ENCODE results near the gene VENTX. TPM values are rescaled to one million over a fixed set of nuclear protein-coding genes. Genes with fewer than 3 reads are reported as not detected.

The VENTX gene
- total and polyA plus RNA-seq, 4 donors: 0.06 to 0.24 (median 0.14) TPM; not detected in 1

- Histone ChIP-seq H3K4me1 (ENCODE audit: control insufficient read depth, insufficient read depth, low read length) (peaks cover 3% of the 10 kb centered on the region), H3K27ac (ENCODE audit: low read depth, low read length) (no peak overlapping the region), H3K9me3 (ENCODE audit: control insufficient read depth, insufficient read depth, low read length) (no peaks in the 10 kb centered on the region), H3K36me3 (ENCODE audit: control insufficient read depth, insufficient read depth, low read length) (no peaks in the 10 kb centered on the region), H3K27me3 (ENCODE audit: control insufficient read depth, insufficient read depth, low read length) (peaks cover 5% of the 10 kb centered on the region), H3K4me3 (ENCODE audit: low read depth, low read length) (no peak overlapping the region)
- DNase-seq (ENCODE audit: low read depth in 4 of 6, low spot score in 6 of 6): no peak
- 62% methylated on average over 25 of the region's 28 CpGs for WGBS (ENCODE audit: insufficient coverage)
These were observed 13.9 kb downstream of the VENTX start for GRCh38 chr10:133251388-133252222.

- peaks cover 5% of the 10 kb centered on the region for H3K27me3 ChIP-seq (ENCODE audit: control insufficient read depth, insufficient read depth, low read length)
- peaks cover 3% of the 10 kb centered on the region for H3K4me1 ChIP-seq (ENCODE audit: control insufficient read depth, insufficient read depth, low read length)
- no peak overlapping the region for H3K27ac ChIP-seq (ENCODE audit: low read depth, low read length)
- no peaks in the 10 kb centered on the region for H3K36me3 ChIP-seq (ENCODE audit: control insufficient read depth, insufficient read depth, low read length)
- no peak overlapping the region for H3K4me3 ChIP-seq (ENCODE audit: low read depth, low read length)
- WGBS (ENCODE audit: insufficient coverage): 78% methylated on average over 4 of the region's 12 CpGs
- H3K9me3 ChIP-seq (ENCODE audit: control insufficient read depth, insufficient read depth, low read length): no peaks in the 10 kb centered on the region
- no peak for DNase-seq (ENCODE audit: low read depth in 4 of 6, low spot score in 6 of 6)
These were observed 14.5 kb downstream of the VENTX start for GRCh38 chr10:133252223-133252552.

- Histone ChIP-seq H3K27me3 (ENCODE audit: control insufficient read depth, insufficient read depth, low read length) (peaks cover 14% of the 10 kb centered on the region), H3K27ac (ENCODE audit: low read depth, low read length) (no peak overlapping the region), H3K4me1 (ENCODE audit: control insufficient read depth, insufficient read depth, low read length) (peaks cover 16% of the 10 kb centered on the region), H3K9me3 (ENCODE audit: control insufficient read depth, insufficient read depth, low read length) (no peaks in the 10 kb centered on the region), H3K36me3 (ENCODE audit: control insufficient read depth, insufficient read depth, low read length) (no peaks in the 10 kb centered on the region), H3K4me3 (ENCODE audit: low read depth, low read length) (no peak overlapping the region)
- WGBS (ENCODE audit: insufficient coverage): 89% methylated on average over 17 of the region's 22 CpGs
- no peak for DNase-seq (ENCODE audit: low read depth in 4 of 6, low spot score in 6 of 6)
These were observed 15.8 kb downstream of the VENTX start for GRCh38 chr10:133253361-133253955.

DNA sequence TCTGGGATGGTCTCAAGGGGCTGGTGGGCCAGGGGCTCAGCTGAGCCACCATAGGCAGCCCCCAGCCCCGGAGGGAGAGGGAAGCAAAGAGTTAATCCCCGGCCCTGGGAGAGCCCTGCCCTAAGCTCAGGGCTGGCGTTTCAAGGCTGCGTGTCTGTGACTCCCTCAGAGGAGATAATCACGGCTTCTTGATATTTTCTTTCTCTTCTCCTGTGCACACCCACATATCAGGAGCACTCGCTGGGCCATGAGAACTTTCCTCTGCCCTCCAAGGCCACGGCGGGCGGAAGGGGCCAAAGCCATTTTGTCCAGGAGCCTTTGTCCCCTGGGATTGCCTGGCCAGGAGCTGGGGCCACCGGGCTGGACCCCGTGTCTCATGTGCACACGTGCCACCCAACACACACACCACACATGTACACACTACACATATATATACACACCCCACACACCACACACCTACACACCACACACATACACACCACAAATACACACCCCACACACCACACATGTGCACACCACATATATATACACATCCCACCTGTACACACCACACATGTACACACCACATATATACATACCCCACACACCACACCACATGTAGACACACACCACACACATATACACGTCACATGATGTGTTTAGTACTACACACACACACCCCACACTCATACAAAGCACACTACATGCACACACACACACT, 16.9 kb downstream of the VENTX start:
- Histone ChIP-seq H3K27me3 (ENCODE audit: control insufficient read depth, insufficient read depth, low read length) (peaks cover 14% of the 10 kb centered on the region), H3K9me3 (ENCODE audit: control insufficient read depth, insufficient read depth, low read length) (no peaks in the 10 kb centered on the region), H3K4me1 (ENCODE audit: control insufficient read depth, insufficient read depth, low read length) (peaks cover 27% of the 10 kb centered on the region), H3K36me3 (ENCODE audit: control insufficient read depth, insufficient read depth, low read length) (no peaks in the 10 kb centered on the region), H3K4me3 (ENCODE audit: low read depth, low read length) (no peak overlapping the region), H3K27ac (ENCODE audit: low read depth, low read length) (no peak overlapping the region)
- 55% methylated on average over 12 of the region's 13 CpGs for WGBS (ENCODE audit: insufficient coverage)
- DNase-seq (ENCODE audit: low read depth in 4 of 6, low spot score in 6 of 6): no peak

DNA sequence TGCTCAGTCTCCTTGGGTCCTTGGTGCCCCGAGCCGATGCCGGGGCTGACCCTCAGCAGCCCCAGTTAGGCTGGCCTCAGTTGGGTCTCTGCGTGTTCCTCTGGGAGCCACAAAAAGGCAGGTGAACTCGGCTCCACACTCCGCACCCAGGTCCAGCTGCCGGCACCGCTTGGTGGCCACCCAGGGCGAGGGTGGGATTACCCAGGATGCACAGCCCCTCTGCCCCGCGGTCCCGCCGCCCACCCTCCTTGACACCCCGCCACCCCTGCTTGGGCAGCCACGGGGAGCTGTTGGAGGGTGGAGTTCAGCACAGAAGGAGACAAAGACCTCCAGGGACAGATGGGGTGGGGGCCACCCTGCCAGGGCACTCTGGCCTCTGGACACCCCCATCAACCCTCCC, 17.7 kb downstream of the VENTX start:
- Histone ChIP-seq H3K4me1 (ENCODE audit: control insufficient read depth, insufficient read depth, low read length) (peaks cover 31% of the 10 kb centered on the region), H3K27me3 (ENCODE audit: control insufficient read depth, insufficient read depth, low read length) (peaks cover 12% of the 10 kb centered on the region), H3K27ac (ENCODE audit: low read depth, low read length) (no peak overlapping the region), H3K36me3 (ENCODE audit: control insufficient read depth, insufficient read depth, low read length) (no peaks in the 10 kb centered on the region), H3K9me3 (ENCODE audit: control insufficient read depth, insufficient read depth, low read length) (no peaks in the 10 kb centered on the region), H3K4me3 (ENCODE audit: low read depth, low read length) (no peak overlapping the region)
- no peak for DNase-seq (ENCODE audit: low read depth in 4 of 6, low spot score in 6 of 6)
- 91% methylated on average over 13 of the region's 15 CpGs for WGBS (ENCODE audit: insufficient coverage)

GRCh38 chr10:133257489-133258065, 19.9 kb downstream of the VENTX start:
- Histone ChIP-seq H3K4me3 (ENCODE audit: low read depth, low read length) (no peak overlapping the region), H3K27ac (ENCODE audit: low read depth, low read length) (no peak overlapping the region), H3K9me3 (ENCODE audit: control insufficient read depth, insufficient read depth, low read length) (no peaks in the 10 kb centered on the region), H3K36me3 (ENCODE audit: control insufficient read depth, insufficient read depth, low read length) (peaks cover under 1% of the 10 kb centered on the region), H3K27me3 (ENCODE audit: control insufficient read depth, insufficient read depth, low read length) (peaks cover 12% of the 10 kb centered on the region), H3K4me1 (ENCODE audit: control insufficient read depth, insufficient read depth, low read length) (peaks cover 50% of the 10 kb centered on the region)
- DNase-seq (ENCODE audit: low read depth in 4 of 6, low spot score in 6 of 6): no peak
- WGBS (ENCODE audit: insufficient coverage): 7% methylated on average over 27 of the region's 27 CpGs

DNA sequence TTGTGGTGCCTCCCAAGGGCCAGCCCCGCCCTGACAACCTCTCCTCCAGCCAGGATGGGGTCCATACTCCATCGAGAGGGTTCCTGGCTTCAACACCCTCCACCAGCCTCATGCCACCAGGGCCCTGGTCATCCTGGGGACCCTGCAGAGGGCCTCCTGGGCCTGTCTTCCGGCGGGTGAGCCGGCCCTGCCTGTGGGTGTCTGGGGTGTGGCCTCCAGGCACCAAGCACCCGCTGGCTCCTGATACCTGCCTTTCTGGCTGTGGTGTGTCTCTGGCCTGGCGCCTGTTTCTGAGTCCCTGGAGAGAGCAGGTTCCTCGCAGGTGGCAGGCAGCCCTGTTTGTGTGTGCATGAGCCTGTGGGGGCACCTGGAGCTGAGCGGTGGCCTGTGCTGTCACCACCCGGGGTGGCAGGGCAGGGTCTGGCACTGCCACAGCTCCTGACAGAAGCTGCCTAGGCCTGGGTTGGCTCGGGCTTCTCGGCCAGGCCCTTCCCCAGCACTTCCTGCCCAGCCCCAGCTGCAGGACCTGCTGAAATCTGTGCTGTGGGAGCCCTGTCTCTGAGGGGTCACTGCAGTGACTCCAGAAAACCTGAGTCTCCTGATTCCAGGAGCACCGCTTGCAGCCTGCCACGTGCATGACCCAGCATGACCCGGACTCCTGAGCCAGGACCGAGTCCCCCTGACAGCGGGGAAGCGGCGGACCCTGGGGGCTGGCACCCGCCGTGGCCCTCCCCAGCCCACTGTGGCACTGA, 20.6 kb downstream of the VENTX start:
- H3K4me1 ChIP-seq (ENCODE audit: control insufficient read depth, insufficient read depth, low read length): peaks cover 55% of the 10 kb centered on the region
- no peak for DNase-seq (ENCODE audit: low read depth in 4 of 6, low spot score in 6 of 6)
- no peak overlapping the region for H3K27ac ChIP-seq (ENCODE audit: low read depth, low read length)
- H3K4me3 ChIP-seq (ENCODE audit: low read depth, low read length): no peak overlapping the region
- H3K9me3 ChIP-seq (ENCODE audit: control insufficient read depth, insufficient read depth, low read length): no peaks in the 10 kb centered on the region
- peaks cover 4% of the 10 kb centered on the region for H3K36me3 ChIP-seq (ENCODE audit: control insufficient read depth, insufficient read depth, low read length)
- peaks cover 12% of the 10 kb centered on the region for H3K27me3 ChIP-seq (ENCODE audit: control insufficient read depth, insufficient read depth, low read length)
- WGBS (ENCODE audit: insufficient coverage): 75% methylated on average over 21 of the region's 21 CpGs

DNA sequence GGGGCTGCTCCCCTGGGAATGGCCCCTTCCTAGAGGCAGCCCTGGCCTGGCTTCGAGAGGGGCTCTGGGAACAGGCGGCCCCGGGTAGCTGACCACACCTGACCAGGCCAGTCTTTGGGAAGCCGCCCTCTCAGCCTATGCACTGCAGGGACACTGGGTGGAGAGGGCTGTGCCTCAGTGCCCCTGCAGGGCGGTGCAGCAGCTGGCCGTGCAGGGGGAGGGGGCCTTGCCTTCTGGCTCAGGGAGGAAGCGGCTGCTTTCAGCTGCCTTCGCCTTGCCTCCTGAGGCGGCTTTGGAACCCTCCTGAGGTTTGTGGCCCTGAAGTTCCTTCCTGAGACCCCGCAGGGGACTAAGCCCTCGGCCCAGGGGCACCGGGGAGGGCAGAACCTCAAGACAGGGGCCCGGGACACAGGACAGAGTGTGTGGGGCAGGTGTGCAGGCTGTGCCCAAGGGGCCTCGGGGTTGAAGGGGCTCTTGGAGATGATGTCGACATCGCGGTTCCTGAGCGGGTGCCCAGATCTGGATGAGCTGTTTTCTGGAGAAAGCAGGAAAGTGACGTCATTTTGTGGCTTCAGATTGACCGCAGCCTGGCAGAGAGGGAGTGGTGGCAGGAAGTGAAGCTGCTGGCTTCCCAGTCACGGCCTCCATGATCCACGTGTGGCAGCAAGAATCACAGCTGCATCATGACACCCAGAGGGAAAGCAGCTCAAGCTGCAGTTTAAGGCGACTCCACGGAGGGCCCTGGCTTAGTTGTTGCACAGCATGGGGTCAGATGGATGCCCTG, 21.4 kb downstream of the VENTX start:
- Histone ChIP-seq H3K36me3 (ENCODE audit: control insufficient read depth, insufficient read depth, low read length) (peaks cover 4% of the 10 kb centered on the region), H3K27me3 (ENCODE audit: control insufficient read depth, insufficient read depth, low read length) (peaks cover 12% of the 10 kb centered on the region), H3K4me3 (ENCODE audit: low read depth, low read length) (no peak overlapping the region), H3K9me3 (ENCODE audit: control insufficient read depth, insufficient read depth, low read length) (no peaks in the 10 kb centered on the region), H3K4me1 (ENCODE audit: control insufficient read depth, insufficient read depth, low read length) (peaks cover 55% of the 10 kb centered on the region), H3K27ac (ENCODE audit: low read depth, low read length) (no peak overlapping the region)
- WGBS (ENCODE audit: insufficient coverage): 56% methylated on average over 24 of the region's 24 CpGs
- peak in 2 of 6 donors; percentile 21 to 39 for DNase-seq (ENCODE audit: low read depth in 4 of 6, low spot score in 6 of 6)

All from spinal cord (tissue), 10 donors.